ENCODE data around the gene ZBED4.

ZBED4 gene

GRCh38 chr22:49903322-49904039 lies 49.8 kb downstream of the ZBED4 start:
- no peak for DNase-seq

GRCh38 chr22:49904040-49904369 lies 50.4 kb downstream of the ZBED4 start:
- no peak for DNase-seq

GRCh38 chr22:49905465-49905864 lies 51.8 kb downstream of the ZBED4 start:
- DNase-seq = no peak

DNA sequence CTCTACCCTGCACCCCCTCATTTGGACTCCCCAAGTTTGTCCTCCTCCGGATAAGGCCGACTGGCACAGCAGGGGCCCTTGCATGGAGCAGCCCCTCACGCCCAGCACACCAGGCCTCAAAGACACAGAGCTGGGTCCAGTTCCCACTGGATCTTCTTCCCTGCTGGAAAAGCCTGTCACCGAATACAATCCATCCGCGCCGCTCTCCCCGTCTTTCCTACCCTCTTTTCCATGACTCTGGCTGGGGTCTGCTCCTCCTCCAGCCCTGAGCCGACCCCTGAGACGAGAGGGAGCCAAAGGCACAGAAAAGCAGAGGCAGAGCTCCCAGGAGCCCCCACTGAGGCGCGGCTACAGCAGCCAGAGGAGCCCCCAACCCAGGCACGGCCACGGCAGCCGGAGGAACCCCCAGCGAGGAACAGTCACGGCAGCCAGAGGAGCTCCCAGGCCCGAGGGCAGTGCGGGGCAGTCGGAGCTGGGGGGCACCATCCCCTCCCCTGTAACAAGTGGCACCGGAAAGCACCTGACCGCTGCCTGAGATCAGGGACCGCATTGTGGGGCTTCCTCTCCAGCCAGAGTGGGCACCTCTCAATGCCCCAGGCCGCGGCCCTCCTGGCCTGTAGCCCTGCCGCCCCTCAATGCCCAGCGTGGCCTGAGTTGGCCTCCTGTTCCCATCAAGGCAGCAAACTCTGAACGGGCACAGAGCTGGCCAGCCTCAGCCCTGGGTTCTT lies 52.6 kb downstream of the ZBED4 start:
- DNase-seq = no peak

DNA sequence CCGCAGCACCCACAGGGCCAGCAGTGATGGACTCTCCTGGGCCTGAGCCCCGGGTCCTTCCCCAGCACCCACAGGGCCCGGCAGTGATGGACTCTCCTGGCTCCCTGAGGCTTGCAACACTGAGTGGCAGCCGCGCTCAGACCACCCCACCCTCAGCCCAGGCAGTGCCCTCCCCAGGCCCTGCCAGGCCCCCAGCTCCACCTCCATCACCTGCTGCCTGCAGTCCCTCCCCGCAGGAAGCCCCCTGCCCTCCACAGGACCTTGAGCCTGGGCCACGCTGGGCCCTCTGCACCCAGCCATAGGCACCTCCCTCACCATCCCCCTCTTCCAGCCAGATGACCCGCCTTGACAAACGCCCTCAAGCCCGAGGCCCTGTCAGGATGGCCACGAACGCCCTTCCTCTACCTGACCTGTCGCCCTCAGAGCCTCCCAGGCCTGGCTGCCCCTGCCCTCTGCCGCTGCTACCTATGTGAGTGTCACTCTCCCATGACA lies 53.2 kb downstream of the ZBED4 start:
- DNase-seq = no peak

GRCh38 chr22:49907807-49908206 lies 54.2 kb downstream of the ZBED4 start:
- DNase-seq = no peak

GRCh38 chr22:49909476-49910205 lies 56.0 kb downstream of the ZBED4 start:
- no peak for DNase-seq

DNA sequence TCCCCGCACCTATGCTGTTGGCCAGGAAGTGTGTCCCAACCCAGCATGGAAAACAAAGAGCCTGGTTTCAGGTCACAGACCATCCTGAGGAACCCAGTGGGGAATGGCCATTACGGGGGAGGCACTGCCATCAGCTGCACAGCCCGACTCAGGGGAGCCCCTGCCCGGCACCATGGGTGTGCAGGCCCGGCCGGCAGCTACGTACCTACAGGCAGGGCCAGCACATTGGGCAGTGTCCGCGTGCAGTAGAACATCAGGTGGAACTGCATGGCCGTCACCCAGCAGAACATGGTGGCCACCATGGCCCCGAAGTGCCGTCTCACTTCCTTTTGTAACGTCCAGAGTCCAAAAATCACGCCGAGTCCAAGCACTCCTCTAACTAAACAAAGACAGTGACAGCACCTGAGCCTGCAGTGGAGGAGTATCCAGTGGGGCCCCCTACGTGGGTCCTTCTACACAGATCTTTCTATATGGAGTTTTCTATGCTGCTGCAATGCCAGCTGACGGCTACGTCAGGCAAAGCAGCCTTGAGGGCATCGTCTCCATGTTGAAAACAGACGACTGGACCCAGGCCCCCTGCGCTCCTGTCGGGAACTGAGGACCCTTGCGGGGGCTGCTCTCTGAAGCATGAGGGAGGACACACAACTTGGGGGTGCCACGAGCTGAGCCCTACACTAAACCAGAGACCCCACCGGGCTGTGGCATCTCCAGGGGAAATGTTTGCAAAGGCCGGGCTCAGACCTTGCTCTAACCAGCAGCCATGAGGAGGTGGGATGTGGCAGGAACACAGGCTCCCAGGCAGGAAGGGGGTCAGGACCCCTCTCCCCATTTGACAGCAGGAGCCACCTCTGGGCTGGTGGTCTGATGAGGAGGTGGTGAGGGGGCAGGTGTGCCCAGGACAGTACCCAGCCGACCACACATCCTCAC lies 56.8 kb downstream of the ZBED4 start:
- DNase-seq = no peak

DNA sequence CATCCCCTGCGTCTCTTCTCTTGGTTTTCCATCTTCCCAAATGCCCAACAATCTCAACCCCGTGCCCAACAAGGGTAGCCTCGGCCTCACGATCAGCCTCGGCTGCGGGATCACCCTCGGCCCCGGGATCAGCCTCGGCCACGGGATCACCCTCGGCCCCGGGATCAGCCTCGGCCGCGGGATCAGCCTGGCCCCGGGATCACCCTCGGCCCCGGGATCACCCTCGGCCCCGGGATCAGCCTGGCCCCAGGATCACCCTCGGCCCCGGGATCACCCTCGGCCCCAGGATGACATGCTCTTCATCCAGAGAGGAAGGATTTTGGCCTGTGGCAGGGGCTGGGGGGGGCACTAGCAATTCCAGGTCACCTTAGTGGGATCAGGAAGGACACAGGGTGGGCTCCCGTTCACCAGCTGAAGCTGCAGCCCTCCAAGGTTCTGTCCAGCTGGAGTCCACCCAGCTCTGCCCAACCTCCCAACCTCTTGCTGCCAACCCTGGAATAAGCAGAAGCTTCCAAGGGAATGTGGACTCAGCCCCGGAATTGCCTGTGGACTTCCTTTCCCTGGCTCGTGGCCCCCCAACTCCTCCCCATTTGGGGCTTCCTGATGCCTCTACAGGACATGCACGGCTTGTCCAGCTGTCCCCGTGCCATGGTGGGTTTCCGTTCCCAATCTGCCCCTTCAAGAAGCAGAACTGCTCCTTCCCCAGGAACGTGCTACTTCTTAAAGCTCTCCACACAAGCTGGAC lies 58.4 kb downstream of the ZBED4 start:
- no peak for DNase-seq

DNA sequence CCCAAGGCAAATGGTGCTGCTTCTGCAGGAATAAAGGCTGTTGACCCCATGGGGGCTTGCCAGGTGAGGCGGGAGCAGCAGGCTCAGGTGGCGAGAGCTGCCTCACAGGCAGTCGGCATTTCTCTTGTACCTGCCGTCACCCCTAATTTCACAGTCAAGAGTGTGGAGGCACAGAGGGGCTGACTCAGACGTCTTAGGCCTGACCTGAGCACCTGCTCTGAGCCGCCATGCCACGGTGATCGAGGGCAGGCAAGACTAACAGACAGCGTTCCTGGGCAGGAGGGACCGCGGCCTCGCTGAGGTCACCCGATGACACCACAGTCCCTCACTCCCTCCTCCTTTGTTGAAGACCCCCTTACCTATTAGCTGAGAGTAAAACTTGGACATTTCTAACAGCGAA lies 59.4 kb downstream of the ZBED4 start:
- DNase-seq = no peak

- DNase-seq = no peak
Measured at GRCh38 chr22:49913446-49913845, 59.8 kb downstream of the ZBED4 start.

- DNase-seq = no peak
Measured at GRCh38 chr22:49914256-49914655, 60.6 kb downstream of the ZBED4 start.

GRCh38 chr22:49915610-49916009 lies 62.0 kb downstream of the ZBED4 start:
- DNase-seq = no peak

DNA sequence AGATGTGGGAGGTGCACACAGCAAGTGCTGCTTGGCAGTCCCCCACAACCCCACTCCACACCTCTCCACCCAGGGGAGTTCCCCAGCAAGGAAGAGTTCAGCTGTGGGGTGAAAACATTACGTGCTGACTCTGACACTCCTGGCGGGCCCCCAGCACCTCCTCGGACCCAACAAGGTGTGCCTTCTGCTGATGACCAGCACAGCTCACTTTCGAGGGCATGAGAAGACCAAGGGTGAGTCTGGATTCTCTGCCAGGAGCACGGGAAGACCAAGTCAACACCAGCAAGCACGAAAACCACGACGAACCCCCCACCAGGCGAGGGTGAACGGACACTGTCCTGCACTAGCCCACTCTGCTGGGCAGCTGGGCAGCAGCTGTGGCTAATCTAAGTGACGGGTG lies 63.2 kb downstream of the ZBED4 start:
- DNase-seq = no peak

GRCh38 chr22:49917974-49918910 lies 64.6 kb downstream of the ZBED4 start, which contains the start of the genes ALG12 and CRELD2:
Gene ALG12 (minus strand): TSS chr22:49918438. CDS start chr22:49913765, 4,673 bp downstream.
Gene CRELD2 (plus strand): TSS chr22:49918634. CDS start chr22:49918770, 136 bp downstream.
- peak; percentile 96 for DNase-seq

DNA sequence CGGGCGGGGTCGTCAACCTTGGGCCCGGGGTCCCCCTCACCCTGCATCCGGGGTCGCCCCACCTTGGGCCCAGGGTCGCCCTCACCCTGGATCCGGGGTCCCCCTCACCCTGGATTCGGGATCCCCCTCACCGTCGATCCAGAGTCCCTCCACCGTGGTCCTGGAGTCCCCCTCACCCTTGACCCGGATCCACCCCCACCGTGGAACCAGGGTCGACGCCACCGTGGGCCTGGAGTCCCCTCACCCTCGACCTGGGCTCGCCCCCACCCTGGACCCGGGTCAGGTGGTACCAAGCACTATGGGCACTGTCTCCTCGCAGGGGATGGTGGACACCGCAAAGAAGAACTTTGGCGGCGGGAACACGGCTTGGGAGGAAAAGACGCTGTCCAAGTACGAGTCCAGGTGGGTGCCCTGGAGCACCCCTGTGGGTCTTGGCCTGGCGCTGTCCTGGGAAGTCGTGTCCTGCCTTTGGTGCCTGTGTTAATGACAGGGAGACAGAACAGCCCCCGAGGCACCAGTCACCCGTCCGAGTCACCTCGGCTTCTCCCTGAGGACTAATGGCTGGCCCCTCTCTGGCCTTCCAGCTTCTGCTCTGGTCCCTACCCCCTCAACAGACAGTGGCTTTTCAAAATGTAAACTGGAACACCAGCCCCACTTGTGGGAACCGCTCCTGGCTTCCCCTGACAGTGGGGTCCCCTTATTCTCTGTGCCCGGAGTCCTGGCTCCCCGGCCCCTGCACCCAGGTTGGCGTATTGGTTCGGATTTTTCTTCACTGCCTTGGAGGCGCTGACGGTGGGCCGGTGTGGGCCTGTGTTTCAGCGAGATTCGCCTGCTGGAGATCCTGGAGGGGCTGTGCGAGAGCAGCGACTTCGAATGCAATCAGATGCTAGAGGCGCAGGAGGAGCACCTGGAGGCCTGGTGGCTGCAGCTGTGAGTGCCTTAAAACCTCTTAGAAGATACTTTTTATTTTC lies 65.6 kb downstream of the ZBED4 start:
- DNase-seq = no peak

GRCh38 chr22:49920859-49921258 lies 67.2 kb downstream of the ZBED4 start:
- DNase-seq = no peak

DNA sequence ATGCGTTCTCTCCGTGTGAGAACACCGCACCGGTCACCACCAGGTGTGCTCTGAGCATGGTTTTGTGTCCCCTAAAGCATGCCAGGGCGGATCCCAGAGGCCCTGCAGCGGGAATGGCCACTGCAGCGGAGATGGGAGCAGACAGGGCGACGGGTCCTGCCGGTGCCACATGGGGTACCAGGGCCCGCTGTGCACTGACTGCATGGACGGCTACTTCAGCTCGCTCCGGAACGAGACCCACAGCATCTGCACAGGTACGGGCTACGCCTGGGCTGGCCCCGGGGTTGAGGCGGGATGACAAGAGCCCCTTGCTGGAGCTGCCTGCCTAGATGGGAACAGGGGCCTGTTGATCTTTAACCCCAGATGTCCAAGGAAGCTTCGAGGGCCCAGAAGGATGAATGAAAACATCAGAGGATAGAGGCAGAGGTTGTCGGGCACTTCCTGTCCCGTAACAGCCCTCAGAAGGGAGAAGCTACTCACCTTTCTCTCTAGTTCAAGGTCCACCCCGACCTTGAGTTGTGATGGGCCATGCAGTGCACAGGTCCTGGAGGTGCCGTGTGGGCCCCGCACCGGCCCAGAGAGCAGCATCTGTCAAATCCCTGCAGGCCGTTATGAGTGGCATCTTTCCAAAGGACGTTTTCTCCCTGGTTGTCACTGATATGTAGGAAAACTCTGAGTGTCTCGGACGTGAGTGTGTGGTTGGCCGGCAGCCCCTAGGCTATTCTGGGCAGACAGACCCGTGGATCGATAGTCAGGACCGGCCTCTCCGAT lies 68.0 kb downstream of the ZBED4 start:
- DNase-seq = no peak

DNA sequence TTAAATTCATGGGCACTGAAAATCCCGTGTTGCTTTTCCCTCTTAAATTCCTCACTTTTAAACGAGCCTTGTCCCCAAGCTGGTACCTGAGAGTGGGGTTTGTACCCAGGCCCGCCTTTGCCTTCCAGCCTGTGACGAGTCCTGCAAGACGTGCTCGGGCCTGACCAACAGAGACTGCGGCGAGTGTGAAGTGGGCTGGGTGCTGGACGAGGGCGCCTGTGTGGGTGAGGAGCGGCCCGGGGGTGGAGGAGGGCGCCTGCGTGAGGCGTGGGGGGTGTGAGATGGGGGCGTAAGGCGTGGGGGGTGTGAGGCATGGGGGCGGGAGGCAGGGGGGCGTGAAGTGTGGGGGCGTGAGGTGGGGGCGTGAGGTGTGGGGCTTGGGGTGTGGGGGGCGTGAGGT lies 68.8 kb downstream of the ZBED4 start:
- no peak for DNase-seq
